K562 (cell line): ENCODE measurements around the gene GCGR. TPM values are rescaled to one million over a fixed set of nuclear protein-coding genes. Genes with fewer than 3 reads are reported as not detected.

Experiments
- ADNP ChIP-seq: fragments of 200-800 bp; sonication (Bioruptor generic); IDR thresholded peaks from 2 replicates; pipeline ENCODE4 v1.6.1; 2016; ENCODE audit warnings: missing genetic modification characterization, missing compliant biosample characterization
- ARID2 ChIP-seq: fragments of 450-650 bp; IDR thresholded peaks from 2 replicates; pipeline ENCODE4 v1.6.1; 2017; ENCODE audit warnings: antibody characterized with exemption, mild to moderate bottlenecking
- MYBL2 ChIP-seq, 2 experiments: fragments of 450-650 bp in 1 of 2; sonication (generic) in 1 of 2; formaldehyde crosslinking in 1 of 2; IDR thresholded peaks; 2 replicates each; pipeline versions ENCODE4 v1.6.1 to v1.8.1; 2017 to 2022; ENCODE audit warnings: borderline replicate concordance in 1 of 2, inconsistent platforms in 1 of 2, low read depth in 1 of 2, mild to moderate bottlenecking in 1 of 2, missing genetic modification reagents in 1 of 2, moderate library complexity in 1 of 2
- NELFE ChIP-seq: IDR thresholded peaks from 2 replicates; pipeline ENCODE4 v1.6.1; 2011; ENCODE audit warnings: mild to moderate bottlenecking; ENCODE audit not compliant: insufficient read depth, insufficient read length
- NFE2 ChIP-seq: IDR thresholded peaks from 2 replicates; pipeline ENCODE4 v1.6.1; 2014; ENCODE audit warnings: antibody characterized with exemption, low read depth
- NFXL1 ChIP-seq: fragments of 450-650 bp; formaldehyde crosslinking; IDR thresholded peaks from 2 replicates; pipeline ENCODE4 v1.4.0; 2021; ENCODE audit warnings: mild to moderate bottlenecking
- PHF20 ChIP-seq: fragments of 450-650 bp; IDR thresholded peaks from 2 replicates; pipeline ENCODE4 v1.6.1; 2018; ENCODE audit not compliant: partially characterized antibody
- SMARCA5 ChIP-seq: fragments of 450-650 bp; IDR thresholded peaks from 2 replicates; pipeline ENCODE4 v1.6.1; 2016
- TAF1 ChIP-seq: IDR thresholded peaks from 2 replicates; pipeline ENCODE4 v1.6.1; 2011; ENCODE audit warnings: mild to moderate bottlenecking, low read length, moderate library complexity; ENCODE audit not compliant: insufficient read depth, control insufficient read depth, severe bottlenecking; ENCODE audit errors: extremely low read depth
- TCF3 ChIP-seq: sonication (generic); formaldehyde crosslinking; IDR thresholded peaks from 2 replicates; pipeline ENCODE4 v1.4.0; 2020; ENCODE audit warnings: mild to moderate bottlenecking, missing genetic modification reagents
- THRAP3 ChIP-seq: fragments of 450-650 bp; IDR thresholded peaks from 2 replicates; pipeline ENCODE4 v1.6.1; 2016; ENCODE audit warnings: mild to moderate bottlenecking, inconsistent platforms, borderline replicate concordance
- ZNF431 ChIP-seq: sonication (generic); formaldehyde crosslinking; IDR thresholded peaks from 2 replicates; pipeline ENCODE4 v1.8.0; 2022; ENCODE audit warnings: mild to moderate bottlenecking, missing genetic modification reagents
- ZNF583 ChIP-seq: fragments of 250-450 bp; sonication (Bioruptor Pico); IDR thresholded peaks from 2 replicates; pipeline ENCODE4 v1.4.0; 2020
- polyA plus RNA-seq, 8 experiments: library from polyadenylated mRNA; depleted of rRNA in 4 of 8; stranded (reverse) in 5 of 8; unstranded in 3 of 8; fragments of >200 nt; fragmentation: Nextera tagmentation in 2 of 8; fragmentation: Illumina TruSeq in 1 of 8; extraction: Ambion mirVana in 2 of 8; extraction: Trizol in 1 of 8; gene quantifications; 2 replicates each; pipeline versions ENCODE4 v1.2.1 to v1.2.3, GENCODE V29; 2011 to 2014; ENCODE audit warnings: inconsistent platforms in 1 of 8, missing spikeins in 1 of 8
- total RNA-seq, 7 experiments: library from RNA; depleted of rRNA in 6 of 7; stranded (reverse); fragments of >200 nt in 6 of 7; fragmentation: Illumina TruSeq in 2 of 7; extraction: Trizol in 2 of 7; gene quantifications; 2 replicates each; pipeline versions ENCODE4 v1.2.1 to v1.2.3, GENCODE V29; 2011 to 2021; ENCODE audit warnings: low replicate concordance in 1 of 7
- TF ChIP-seq, protein P1 (sequence below): fragments of 450-650 bp; formaldehyde crosslinking; IDR thresholded peaks from 2 replicates; pipeline ENCODE4 v1.4.0; 2022; ENCODE audit warnings: missing genetic modification characterization
- TF ChIP-seq, protein P2 (sequence below): fragments of 250-450 bp; sonication (Bioruptor Pico); IDR thresholded peaks from 2 replicates; pipeline ENCODE4 v1.5.0; 2021; ENCODE audit warnings: mild to moderate bottlenecking, moderate library complexity
- TF ChIP-seq, protein P3 (sequence below): sonication (generic); formaldehyde crosslinking; IDR thresholded peaks from 2 replicates; pipeline ENCODE4 v1.8.0; 2023; ENCODE audit warnings: mild to moderate bottlenecking, missing genetic modification reagents
- TF ChIP-seq, protein P4 (sequence below): fragments of 450-650 bp; IDR thresholded peaks from 2 replicates; pipeline ENCODE4 v1.6.1; 2016; ENCODE audit warnings: antibody characterized with exemption

Gene GCGR
- total and polyA plus RNA-seq, 9 of the 15 experiments (the other 6 are each of a cell fraction or from before 2014, with no cell fraction given), result not detected

DNA sequence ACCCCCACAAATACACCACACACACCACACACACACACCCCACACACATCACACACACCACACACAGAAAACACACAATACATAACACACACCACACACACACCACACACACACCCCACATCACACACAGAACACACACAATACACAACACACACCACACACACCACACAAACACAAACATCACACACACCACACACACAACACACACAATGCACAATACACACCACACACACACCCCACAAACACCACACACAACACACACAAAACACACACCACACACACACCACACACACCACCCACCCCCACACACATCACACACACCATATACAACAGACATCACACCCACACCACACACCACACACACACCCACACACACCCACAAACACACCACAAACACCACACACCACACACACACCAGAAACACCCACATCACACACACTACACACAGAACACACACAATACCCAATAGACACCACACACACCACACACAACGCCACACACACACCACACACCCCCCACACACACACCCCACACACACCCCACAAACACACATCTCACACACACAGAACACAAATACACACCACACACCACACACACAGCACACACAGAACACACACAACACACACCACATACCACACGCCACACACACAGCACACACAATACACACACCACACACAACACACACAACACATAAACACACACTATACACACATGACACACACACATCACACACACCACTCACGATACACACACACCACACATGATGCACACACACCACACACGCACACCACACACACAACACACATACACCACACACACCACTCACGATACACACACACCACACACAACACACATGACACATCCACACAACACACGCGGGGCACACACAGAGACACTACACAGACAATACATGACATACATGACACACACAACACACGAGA, 11.0 kb upstream of the GCGR start (continued):
- TF ChIP-seq, protein P1, sequence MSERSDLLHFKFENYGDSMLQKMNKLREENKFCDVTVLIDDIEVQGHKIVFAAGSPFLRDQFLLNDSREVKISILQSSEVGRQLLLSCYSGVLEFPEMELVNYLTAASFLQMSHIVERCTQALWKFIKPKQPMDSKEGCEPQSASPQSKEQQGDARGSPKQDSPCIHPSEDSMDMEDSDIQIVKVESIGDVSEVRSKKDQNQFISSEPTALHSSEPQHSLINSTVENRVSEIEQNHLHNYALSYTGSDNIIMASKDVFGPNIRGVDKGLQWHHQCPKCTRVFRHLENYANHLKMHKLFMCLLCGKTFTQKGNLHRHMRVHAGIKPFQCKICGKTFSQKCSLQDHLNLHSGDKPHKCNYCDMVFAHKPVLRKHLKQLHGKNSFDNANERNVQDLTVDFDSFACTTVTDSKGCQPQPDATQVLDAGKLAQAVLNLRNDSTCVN (CRISPR knock-in tag), result peak; percentile 77; the same call in 1 of the 2 replicates
- TF ChIP-seq ZNF431, result no peak
- peak; percentile 57; the same call in 1 of the 2 replicates for TF ChIP-seq ADNP (tag)
- no peak for TF ChIP-seq TAF1
- no peak for TF ChIP-seq TCF3
- TF ChIP-seq THRAP3, result peak; percentile 70; the same call in 1 of the 2 replicates
- TF ChIP-seq NFE2, result no peak
- TF ChIP-seq, protein P2, sequence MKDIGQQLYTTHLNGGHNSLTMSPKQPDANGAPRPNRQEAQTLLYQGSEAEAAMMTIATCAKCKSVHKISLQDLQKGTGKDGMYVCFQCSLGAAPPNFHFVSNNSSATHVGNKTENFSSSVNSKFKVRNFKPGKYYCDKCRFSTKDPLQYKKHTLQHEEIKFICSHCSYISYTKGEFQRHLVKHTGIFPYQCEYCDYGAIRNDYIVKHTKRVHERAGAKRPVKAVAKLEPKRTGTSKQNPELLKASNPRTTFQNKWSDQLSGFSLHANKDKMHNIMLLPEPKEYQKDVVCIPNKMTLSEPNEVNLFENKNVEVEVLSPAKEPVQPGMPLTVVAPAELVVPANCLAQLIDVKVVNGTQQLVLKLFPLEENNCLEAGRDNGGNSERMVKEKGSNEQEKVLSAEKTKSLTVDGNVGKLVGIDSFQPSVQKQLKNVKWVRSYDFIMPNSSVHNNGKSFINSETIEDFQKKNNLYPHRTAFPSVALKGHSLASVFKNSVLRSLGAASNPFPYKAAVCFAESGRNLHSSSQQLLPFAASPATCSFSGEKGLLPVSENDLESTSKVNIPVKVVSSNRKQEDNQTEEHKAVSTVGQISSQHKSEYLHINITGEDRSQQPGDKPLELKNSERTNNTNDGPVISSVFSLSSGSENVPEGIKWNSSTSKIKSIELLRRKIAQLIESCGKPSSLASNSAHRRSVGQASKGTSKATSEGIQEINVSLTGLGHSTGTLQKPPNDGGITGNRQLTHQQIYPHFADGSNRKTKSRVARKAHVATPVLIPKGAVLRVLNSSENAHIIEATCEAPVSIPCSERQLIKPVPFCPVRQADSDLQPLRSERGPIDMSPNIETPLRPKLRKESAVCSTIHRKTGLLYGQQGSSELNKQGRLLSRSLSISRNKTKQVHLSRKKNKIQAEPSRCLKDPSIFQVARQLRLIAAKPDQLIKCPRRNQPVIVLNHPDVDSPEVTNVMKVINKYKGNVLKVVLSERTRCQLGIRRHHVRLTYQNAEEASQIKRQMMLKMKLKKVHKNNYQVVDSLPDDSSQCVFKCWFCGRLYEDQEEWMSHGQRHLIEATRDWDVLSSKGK, result no peak
- TF ChIP-seq, protein P3, sequence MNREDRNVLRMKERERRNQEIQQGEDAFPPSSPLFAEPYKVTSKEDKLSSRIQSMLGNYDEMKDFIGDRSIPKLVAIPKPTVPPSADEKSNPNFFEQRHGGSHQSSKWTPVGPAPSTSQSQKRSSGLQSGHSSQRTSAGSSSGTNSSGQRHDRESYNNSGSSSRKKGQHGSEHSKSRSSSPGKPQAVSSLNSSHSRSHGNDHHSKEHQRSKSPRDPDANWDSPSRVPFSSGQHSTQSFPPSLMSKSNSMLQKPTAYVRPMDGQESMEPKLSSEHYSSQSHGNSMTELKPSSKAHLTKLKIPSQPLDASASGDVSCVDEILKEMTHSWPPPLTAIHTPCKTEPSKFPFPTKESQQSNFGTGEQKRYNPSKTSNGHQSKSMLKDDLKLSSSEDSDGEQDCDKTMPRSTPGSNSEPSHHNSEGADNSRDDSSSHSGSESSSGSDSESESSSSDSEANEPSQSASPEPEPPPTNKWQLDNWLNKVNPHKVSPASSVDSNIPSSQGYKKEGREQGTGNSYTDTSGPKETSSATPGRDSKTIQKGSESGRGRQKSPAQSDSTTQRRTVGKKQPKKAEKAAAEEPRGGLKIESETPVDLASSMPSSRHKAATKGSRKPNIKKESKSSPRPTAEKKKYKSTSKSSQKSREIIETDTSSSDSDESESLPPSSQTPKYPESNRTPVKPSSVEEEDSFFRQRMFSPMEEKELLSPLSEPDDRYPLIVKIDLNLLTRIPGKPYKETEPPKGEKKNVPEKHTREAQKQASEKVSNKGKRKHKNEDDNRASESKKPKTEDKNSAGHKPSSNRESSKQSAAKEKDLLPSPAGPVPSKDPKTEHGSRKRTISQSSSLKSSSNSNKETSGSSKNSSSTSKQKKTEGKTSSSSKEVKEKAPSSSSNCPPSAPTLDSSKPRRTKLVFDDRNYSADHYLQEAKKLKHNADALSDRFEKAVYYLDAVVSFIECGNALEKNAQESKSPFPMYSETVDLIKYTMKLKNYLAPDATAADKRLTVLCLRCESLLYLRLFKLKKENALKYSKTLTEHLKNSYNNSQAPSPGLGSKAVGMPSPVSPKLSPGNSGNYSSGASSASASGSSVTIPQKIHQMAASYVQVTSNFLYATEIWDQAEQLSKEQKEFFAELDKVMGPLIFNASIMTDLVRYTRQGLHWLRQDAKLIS (CRISPR knock-in tag), result no peak
- no peak for TF ChIP-seq NELFE
- TF ChIP-seq, protein P4, sequence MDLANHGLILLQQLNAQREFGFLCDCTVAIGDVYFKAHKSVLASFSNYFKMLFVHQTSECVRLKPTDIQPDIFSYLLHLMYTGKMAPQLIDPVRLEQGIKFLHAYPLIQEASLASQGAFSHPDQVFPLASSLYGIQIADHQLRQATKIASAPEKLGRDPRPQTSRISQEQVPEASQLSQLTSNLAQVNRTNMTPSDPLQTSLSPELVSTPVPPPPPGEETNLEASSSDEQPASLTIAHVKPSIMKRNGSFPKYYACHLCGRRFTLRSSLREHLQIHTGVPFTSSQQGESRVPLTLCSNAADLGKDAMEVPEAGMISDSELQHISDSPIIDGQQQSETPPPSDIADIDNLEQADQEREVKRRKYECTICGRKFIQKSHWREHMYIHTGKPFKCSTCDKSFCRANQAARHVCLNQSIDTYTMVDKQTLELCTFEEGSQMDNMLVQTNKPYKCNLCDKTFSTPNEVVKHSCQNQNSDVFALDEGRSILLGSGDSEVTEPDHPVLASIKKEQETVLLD, result no peak
- 0 out of 2 replicates have a peak, but pooled peaks have one; percentile 15 for TF ChIP-seq ARID2
- TF ChIP-seq PHF20, result peak; percentile 84
- TF ChIP-seq NFXL1, result no peak
- no peak for TF ChIP-seq ZNF583
- peak; percentile 50; the same call in 1 of the 2 replicates for TF ChIP-seq SMARCA5
- peak; percentile 17; the same call in 1 of the 2 replicates for TF ChIP-seq MYBL2 (IDR thresholded peaks at IDR 0.05; ENCODE audit: low read depth)
- 0 out of 2 replicates have a peak, but pooled peaks have one; percentile 54 for TF ChIP-seq MYBL2 (CRISPR knock-in tag; IDR thresholded peaks at IDR 0.05; ENCODE audit: borderline replicate concordance)
